ENCODE results near the gene OPRL1. TPM values are rescaled to one million over a fixed set of nuclear protein-coding genes. Genes with fewer than 3 reads are reported as not detected.

The OPRL1 gene
- polyA plus RNA-seq, 1 donor, result 1.1 TPM

GRCh38 chr20:64042054-64042781, 37.7 kb upstream of the OPRL1 start:
- DNase-seq, result no peak

- no peak for DNase-seq
Observed at GRCh38 chr20:64043768-64044167, 36.1 kb upstream of the OPRL1 start.

GRCh38 chr20:64044484-64045247, 35.2 kb upstream of the OPRL1 start:
- DNase-seq, result no peak

GRCh38 chr20:64045346-64046011, 34.4 kb upstream of the OPRL1 start:
- no peak for DNase-seq

GRCh38 chr20:64047046-64047389, 32.9 kb upstream of the OPRL1 start:
- no peak for DNase-seq

- DNase-seq, result no peak
Observed at GRCh38 chr20:64047968-64048401, 31.9 kb upstream of the OPRL1 start.

- no peak for DNase-seq
Observed at GRCh38 chr20:64048402-64049044, 31.4 kb upstream of the OPRL1 start.

GRCh38 chr20:64049060-64049877, 30.6 kb upstream of the OPRL1 start, which contains the start of gene SOX18:
Gene SOX18, minus strand, starts transcription at chr20:64049639. Its CDS starts 123 bp downstream, at chr20:64049516.
- DNase-seq, result no peak

GRCh38 chr20:64049878-64050260, 30.0 kb upstream of the OPRL1 start:
- no peak for DNase-seq

- no peak for DNase-seq
Observed at GRCh38 chr20:64050261-64051032, 29.4 kb upstream of the OPRL1 start.

GRCh38 chr20:64051033-64051452, 28.8 kb upstream of the OPRL1 start:
- DNase-seq, result no peak

GRCh38 chr20:64051561-64052325, 28.1 kb upstream of the OPRL1 start:
- no peak for DNase-seq

GRCh38 chr20:64052326-64052722, 27.6 kb upstream of the OPRL1 start:
- no peak for DNase-seq

- no peak for DNase-seq
Observed at GRCh38 chr20:64052987-64053840, 26.7 kb upstream of the OPRL1 start.

- peak; percentile 59 for DNase-seq
Observed at GRCh38 chr20:64053841-64054661, 25.8 kb upstream of the OPRL1 start.

- DNase-seq, result no peak
Observed at GRCh38 chr20:64055396-64055892, 24.4 kb upstream of the OPRL1 start.

- no peak for DNase-seq
Observed at GRCh38 chr20:64055893-64056638, 23.8 kb upstream of the OPRL1 start.
